Activated CD8-positive, alpha-beta memory T cell treated with anti-CD3 and anti-CD28 coated beads for 48 hours (primary cell): Measurements from ENCODE around the gene MEIOB.
"Not testable (repeated sequence)": the region's sequence is repeated elsewhere in the genome, so short reads cannot be mapped to it uniquely, and the experiment has no call there.

Source experiments
- DNase-seq, 3 experiments: peaks; one replicate each; pipeline ENCODE4 v3.0.0-alpha.2; 2020; ENCODE audit warnings: low read depth in 2 of 3, low spot score in 2 of 3

Gene MEIOB

GRCh38 chr16:1908184-1908583 lies 36.2 kb upstream of the MEIOB start:
- no peak for DNase-seq

GRCh38 chr16:1907226-1907860 lies 35.4 kb upstream of the MEIOB start:
- DNase-seq, result no peak

GRCh38 chr16:1906846-1907165 lies 34.8 kb upstream of the MEIOB start:
- no peak for DNase-seq

GRCh38 chr16:1906055-1906845 lies 34.3 kb upstream of the MEIOB start:
- no peak for DNase-seq

GRCh38 chr16:1903845-1904840 lies 32.2 kb upstream of the MEIOB start:
- DNase-seq, result no peak

GRCh38 chr16:1903220-1903574 lies 31.2 kb upstream of the MEIOB start:
- no peak for DNase-seq

GRCh38 chr16:1902547-1903219 lies 30.7 kb upstream of the MEIOB start:
- DNase-seq, result no peak

GRCh38 chr16:1900452-1900774 lies 28.4 kb upstream of the MEIOB start:
- DNase-seq, result no peak

- DNase-seq, result no peak
Measured at GRCh38 chr16:1899641-1900451, 27.9 kb upstream of the MEIOB start.

GRCh38 chr16:1897692-1898091 lies 25.7 kb upstream of the MEIOB start:
- DNase-seq, result not testable (repeated sequence)

- no peak for DNase-seq
Measured at GRCh38 chr16:1895949-1896675, 24.1 kb upstream of the MEIOB start.

GRCh38 chr16:1895068-1895467 lies 23.1 kb upstream of the MEIOB start:
- no peak for DNase-seq

- DNase-seq, result no peak
Measured at GRCh38 chr16:1890708-1891050, 18.7 kb upstream of the MEIOB start.

- DNase-seq, result no peak
Measured at GRCh38 chr16:1890024-1890707, 18.2 kb upstream of the MEIOB start.

- DNase-seq, result no peak
Measured at GRCh38 chr16:1887711-1888354, 15.9 kb upstream of the MEIOB start.

- DNase-seq, result no peak
Measured at GRCh38 chr16:1884889-1885288, 12.9 kb upstream of the MEIOB start.

- no peak for DNase-seq
Measured at GRCh38 chr16:1884155-1884760, 12.3 kb upstream of the MEIOB start.

GRCh38 chr16:1881172-1881571 lies 9.2 kb upstream of the MEIOB start:
- DNase-seq, result not testable (repeated sequence)

- no peak for DNase-seq
Measured at GRCh38 chr16:1879477-1879876, 7.5 kb upstream of the MEIOB start.
